A549 (cell line): ENCODE data around the gene PKD1. TPM values are rescaled to one million over a fixed set of nuclear protein-coding genes. Genes with fewer than 3 reads are reported as not detected.

Experiments used
- ATAC-seq, 2 experiments: fragments of 200-7000 bp in 1 of 2; fragments of >200 bp in 1 of 2; cut with Nextera tagmentation in 1 of 2; cut with Tn5 transposase in 1 of 2; 3 replicates each; pipeline versions ENCODE4 v1.8.0 to v1.9.1; 2018 to 2020; ENCODE audit warnings: mild to moderate bottlenecking in 1 of 2, moderate library complexity in 1 of 2
- CTCF ChIA-PET: fragments of 300-600 bp; sonication (Branson Sonifier 250); formaldehyde crosslinking; extraction: SDS; loops from one replicate; lab custom pipeline; 2021; ENCODE audit warnings: antibody characterized with exemption, inconsistent platforms; lab: Yijun Ruan, JAX
- POLR2A ChIA-PET: fragments of 350-600 bp; formaldehyde crosslinking; extraction: SDS; loops from one replicate; lab custom pipeline; 2021; ENCODE audit warnings: antibody characterized with exemption, inconsistent platforms; lab: Yijun Ruan, JAX
- DNase-seq, 2 experiments: peaks; one replicate each; pipeline versions ENCODE4 v3.0.0 to v3.0.0-alpha.2; 2011 to 2016; ENCODE audit warnings: low read depth in 1 of 2, low spot score in 1 of 2
- FAIRE-seq: peaks from 2 replicates; lab custom pipeline; 2011; peaks lifted over from hg19 to GRCh38; lab: Jason Lieb, UNC
- H3K27ac ChIP-seq, 2 experiments: fragments of >200 bp; sonication (Bioruptor Twin); formaldehyde crosslinking; 3 replicates each; pipeline ENCODE4 v1.5.1; 2016 to 2017
- H3K4me1 ChIP-seq: fragments of >200 bp; sonication (Bioruptor Twin); formaldehyde crosslinking; 3 replicates; pipeline ENCODE4 v1.6.1; 2016
- H3K4me2 ChIP-seq: fragments of >200 bp; sonication (Bioruptor Twin); formaldehyde crosslinking; 3 replicates; pipeline ENCODE4 v1.6.1; 2016
- H3K4me3 ChIP-seq: fragments of >200 bp; sonication (Bioruptor Twin); formaldehyde crosslinking; 3 replicates; pipeline ENCODE4 v1.5.1; 2016
- H3K9me3 ChIP-seq: fragments of >200 bp; sonication (Bioruptor Twin); formaldehyde crosslinking; 3 replicates; pipeline ENCODE4 v1.6.1; 2016
- BHLHE40 ChIP-seq: IDR thresholded peaks from 2 replicates; pipeline ENCODE4 v1.6.1; 2012; ENCODE audit warnings: low read depth, low read length, inconsistent platforms
- CBX8 ChIP-seq: fragments of 200-600 bp; sonication (generic); IDR thresholded peaks from 2 replicates; pipeline ENCODE4 v1.6.1; 2016
- CEBPB ChIP-seq, 2 experiments: fragments of >200 bp in 1 of 2; sonication (Bioruptor Twin) in 1 of 2; formaldehyde crosslinking in 1 of 2; IDR thresholded peaks; 2 replicates each; pipeline ENCODE4 v1.6.1; 2012 to 2016
- EHMT2 ChIP-seq: fragments of 200-600 bp; sonication (generic); IDR thresholded peaks from 2 replicates; pipeline ENCODE4 v1.6.1; 2016; ENCODE audit warnings: antibody characterized with exemption, low read depth, mild to moderate bottlenecking, moderate library complexity
- FOSB ChIP-seq: fragments of 250-450 bp; sonication (Bioruptor Pico); IDR thresholded peaks from 2 replicates; pipeline ENCODE4 v1.5.0; 2020; ENCODE audit warnings: mild to moderate bottlenecking, moderate library complexity
- GATA3 ChIP-seq: IDR thresholded peaks from 2 replicates; pipeline ENCODE4 v1.6.1; 2012; ENCODE audit warnings: borderline replicate concordance
- HEYL ChIP-seq: fragments of 250-450 bp; sonication (Bioruptor Pico); IDR thresholded peaks from 2 replicates; pipeline ENCODE4 v1.8.0; 2021; ENCODE audit warnings: mild to moderate bottlenecking, moderate library complexity
- HOXA7 ChIP-seq: fragments of 250-450 bp; sonication (Bioruptor Pico); IDR thresholded peaks from 2 replicates; pipeline ENCODE4 v1.5.0; 2020; ENCODE audit warnings: mild to moderate bottlenecking, moderate library complexity
- HOXB13 ChIP-seq: fragments of 250-450 bp; sonication (Bioruptor Pico); IDR thresholded peaks from 2 replicates; pipeline ENCODE4 v1.5.0; 2020; ENCODE audit warnings: low read depth, mild to moderate bottlenecking, moderate library complexity
- JUNB ChIP-seq: fragments of >200 bp; sonication (Bioruptor Twin); formaldehyde crosslinking; IDR thresholded peaks from 2 replicates; pipeline ENCODE4 v1.6.1; 2016
- KDM5A ChIP-seq: fragments of 200-600 bp; sonication (generic); IDR thresholded peaks from 2 replicates; pipeline ENCODE4 v1.6.1; 2016; ENCODE audit warnings: antibody characterized with exemption, mild to moderate bottlenecking
- MAFK ChIP-seq: fragments of 450-650 bp; IDR thresholded peaks from 2 replicates; pipeline ENCODE4 v1.6.1; 2014; ENCODE audit not compliant: partially characterized antibody
- MAZ ChIP-seq: fragments of 150-350 bp; IDR thresholded peaks from 2 replicates; pipeline ENCODE4 v1.6.1; 2014; ENCODE audit warnings: antibody characterized with exemption, low read depth, low read length, borderline replicate concordance
- NR3C1 ChIP-seq: fragments of >200 bp; sonication (Bioruptor Twin); formaldehyde crosslinking; IDR thresholded peaks from 3 replicates; pipeline ENCODE4 v1.6.1; 2017
- PHF8 ChIP-seq: fragments of 200-600 bp; sonication (generic); IDR thresholded peaks from 2 replicates; pipeline ENCODE4 v1.6.1; 2016; ENCODE audit warnings: low read depth, mild to moderate bottlenecking, antibody characterized with exemption, moderate library complexity, borderline replicate concordance
- POLR2A ChIP-seq: IDR thresholded peaks from 2 replicates; pipeline ENCODE4 v1.6.1; 2012; ENCODE audit warnings: mild to moderate bottlenecking, low read length
- RCOR1 ChIP-seq: fragments of 150-350 bp; IDR thresholded peaks from 2 replicates; pipeline ENCODE4 v1.6.1; 2014; ENCODE audit warnings: antibody characterized with exemption, low read length, low read depth
- SMC3 ChIP-seq: fragments of >200 bp; sonication (Bioruptor Twin); formaldehyde crosslinking; IDR thresholded peaks from 3 replicates; pipeline ENCODE4 v1.6.1; 2018; ENCODE audit warnings: inconsistent platforms
- SREBF2 ChIP-seq: fragments of 450-650 bp; IDR thresholded peaks from 2 replicates; pipeline ENCODE4 v1.6.1; 2014; ENCODE audit warnings: mild to moderate bottlenecking, moderate library complexity
- TFCP2L1 ChIP-seq: fragments of 250-450 bp; sonication (Bioruptor Pico); IDR thresholded peaks from 2 replicates; pipeline ENCODE4 v1.5.0; 2021; ENCODE audit warnings: mild to moderate bottlenecking
- WGBS: methylation state at CpG from one replicate; pipeline ENCODE4 v1.1.6; 2017; ENCODE audit errors: missing lambda C conversion rate; 5-methylcytosine and 5-hydroxymethylcytosine counted together
- polyA plus RNA-seq, 4 experiments: library from polyadenylated mRNA; depleted of rRNA in 3 of 4; stranded (reverse); fragments of >200 nt; fragmentation: RNase III in 1 of 4; extraction: RNeasy Plus Mini Kit Qiagen cat#74134 plus additional on column Dnase treatment in 1 of 4; gene quantifications; 2 replicates in 3 of 4; 3 replicates in 1 of 4; pipeline ENCODE4 v1.2.3, GENCODE V29; 2011 to 2017
- TF ChIP-seq, protein P1 (sequence below): IDR thresholded peaks from 2 replicates; pipeline ENCODE4 v1.6.1; 2012; ENCODE audit warnings: low read depth, borderline replicate concordance
- TF ChIP-seq, protein P2 (sequence below): fragments of 200-600 bp; sonication (generic); IDR thresholded peaks from 2 replicates; pipeline ENCODE4 v1.6.1; 2016; ENCODE audit warnings: antibody characterized with exemption, mild to moderate bottlenecking, moderate library complexity
- TF ChIP-seq, protein P3 (sequence below): fragments of 150-350 bp; IDR thresholded peaks from 2 replicates; pipeline ENCODE4 v1.6.1; 2014; ENCODE audit warnings: low read depth, mild to moderate bottlenecking, low read length
- TF ChIP-seq, protein P4 (sequence below): fragments of 250-450 bp; sonication (Bioruptor Pico); IDR thresholded peaks from 2 replicates; pipeline ENCODE4 v1.5.0; 2020; ENCODE audit warnings: low read depth, mild to moderate bottlenecking, moderate library complexity

The PKD1 gene
- polyA plus RNA-seq, 2 of the 4 experiments (the other 2 are of a cell fraction), result 11.5 to 39.2 TPM

DNA sequence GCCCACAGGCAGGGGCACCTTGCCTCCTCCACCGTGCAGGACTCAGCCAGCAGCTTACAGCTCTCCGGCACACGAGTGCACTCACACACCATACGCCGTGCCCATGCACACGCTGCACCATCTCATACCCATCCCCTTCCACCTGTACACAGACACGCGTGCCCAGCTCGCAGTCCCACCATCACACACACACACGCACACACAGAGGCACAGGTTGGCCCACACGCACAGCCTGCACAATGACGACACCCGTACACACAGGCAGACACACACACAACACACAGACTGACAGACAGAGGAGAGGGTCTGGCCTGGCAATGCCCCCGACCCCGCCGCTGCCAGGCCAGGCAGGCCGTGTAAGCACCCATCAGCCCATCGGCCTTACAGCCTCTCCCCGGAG is 48.6 kb upstream of the PKD1 start:
- no peak overlapping the region for H3K4me2 ChIP-seq
- FAIRE-seq, result no peak
- no peaks in the 10 kb centered on the region for H3K9me3 ChIP-seq
- WGBS, result 87% methylated on average over 19 of the region's 19 CpGs
- ChIA-PET CTCF (interaction anchor here (2.7 kb wide), 1 partner anchor 11 kb away, joined by 19 read pairs; no protein-coding TSS in a partner anchor), POLR2A (interaction anchor here (1.5 kb wide), 1 partner anchor 29 kb away, joined by 3 read pairs; the partner anchor contains the start of gene TRAF7)
- TF ChIP-seq RCOR1 (no peak), TFCP2L1 (CRISPR knock-in tag) (no peak), FOSB (no peak), POLR2A (no peak)
- H3K4me1 ChIP-seq, result no peaks in the 10 kb centered on the region
- H3K27ac ChIP-seq, result no peak overlapping the region
- no peak overlapping the region for H3K4me3 ChIP-seq
- no peak for DNase-seq
- peak in 1 of 2 experiments; percentile 2; a peak in 1 of 6 replicates for ATAC-seq

DNA sequence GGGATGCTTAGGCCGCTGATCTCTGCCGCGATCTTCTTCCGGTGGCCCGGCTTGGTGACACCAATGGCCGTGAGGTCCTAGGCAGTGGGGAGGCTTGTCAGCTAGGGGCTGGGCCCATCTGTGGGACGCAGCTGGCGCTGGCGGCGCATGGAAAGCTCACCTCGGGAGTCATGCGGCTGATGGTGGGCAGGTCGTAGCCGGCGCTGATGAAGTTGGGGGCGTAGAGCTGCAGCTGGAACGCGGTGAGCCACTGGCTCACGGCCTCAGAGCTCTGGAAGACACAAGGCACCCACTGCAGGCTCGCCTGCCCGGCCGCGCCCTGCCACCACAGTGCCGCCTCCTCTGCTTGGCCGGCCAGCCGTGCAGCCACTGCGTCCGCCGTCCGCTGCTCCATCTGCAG is 48.0 kb upstream of the PKD1 start:
- H3K4me2 ChIP-seq, result no peak overlapping the region
- no peaks in the 10 kb centered on the region for H3K4me1 ChIP-seq
- WGBS, result 93% methylated on average over 27 of the region's 30 CpGs
- no peak for ATAC-seq
- no peak overlapping the region for H3K4me3 ChIP-seq
- TF ChIP-seq, protein P1, sequence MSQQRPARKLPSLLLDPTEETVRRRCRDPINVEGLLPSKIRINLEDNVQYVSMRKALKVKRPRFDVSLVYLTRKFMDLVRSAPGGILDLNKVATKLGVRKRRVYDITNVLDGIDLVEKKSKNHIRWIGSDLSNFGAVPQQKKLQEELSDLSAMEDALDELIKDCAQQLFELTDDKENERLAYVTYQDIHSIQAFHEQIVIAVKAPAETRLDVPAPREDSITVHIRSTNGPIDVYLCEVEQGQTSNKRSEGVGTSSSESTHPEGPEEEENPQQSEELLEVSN, result no peak
- TF ChIP-seq POLR2A (no peak), CEBPB (IDR thresholded peaks at IDR 0.05) (no peak), JUNB (no peak), HOXB13 (CRISPR knock-in tag) (no peak), EHMT2 (no peak), HOXA7 (CRISPR knock-in tag) (no peak)
- no peak for DNase-seq
- ChIA-PET CTCF (interaction anchor here (2.7 kb wide), 1 partner anchor 11 kb away, joined by 19 read pairs; no protein-coding TSS in a partner anchor), POLR2A (interaction anchor here (1.5 kb wide), 1 partner anchor 28 kb away, joined by 3 read pairs; the partner anchor contains the start of gene TRAF7)
- no peaks in the 10 kb centered on the region for H3K9me3 ChIP-seq
- H3K27ac ChIP-seq, result no peak overlapping the region
- no peak for FAIRE-seq

DNA sequence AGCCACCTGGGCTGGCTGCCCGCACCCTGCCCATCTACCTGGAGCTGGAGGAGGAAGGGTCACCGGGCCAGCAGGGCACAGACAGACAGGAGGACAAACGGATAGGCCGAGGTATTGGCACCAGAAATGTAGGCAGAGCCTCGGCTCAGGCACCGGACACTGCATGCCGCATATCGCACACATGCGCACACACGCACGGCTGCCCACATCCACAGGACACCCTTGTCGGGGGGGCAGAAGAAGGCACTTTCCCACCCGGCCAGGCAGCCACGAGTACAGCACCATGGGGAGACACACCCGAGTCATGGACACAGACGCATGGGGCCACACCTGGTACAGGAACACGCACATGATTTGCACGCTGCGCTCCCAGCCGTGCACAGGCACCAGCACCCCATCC is 46.3 kb upstream of the PKD1 start:
- Histone ChIP-seq H3K4me1 (no peaks in the 10 kb centered on the region), H3K4me2 (no peak overlapping the region), H3K4me3 (no peak overlapping the region)
- DNase-seq, result no peak
- POLR2A ChIA-PET, result interaction anchor here (1.9 kb wide), 1 partner anchor 27 kb away, joined by 7 read pairs; the partner anchor contains the start of gene TRAF7
- 94% methylated on average over 19 of the region's 20 CpGs for WGBS
- no peak for FAIRE-seq
- no peak for ATAC-seq
- TF ChIP-seq HEYL (CRISPR knock-in tag), result no peak
- TF ChIP-seq, protein P2, sequence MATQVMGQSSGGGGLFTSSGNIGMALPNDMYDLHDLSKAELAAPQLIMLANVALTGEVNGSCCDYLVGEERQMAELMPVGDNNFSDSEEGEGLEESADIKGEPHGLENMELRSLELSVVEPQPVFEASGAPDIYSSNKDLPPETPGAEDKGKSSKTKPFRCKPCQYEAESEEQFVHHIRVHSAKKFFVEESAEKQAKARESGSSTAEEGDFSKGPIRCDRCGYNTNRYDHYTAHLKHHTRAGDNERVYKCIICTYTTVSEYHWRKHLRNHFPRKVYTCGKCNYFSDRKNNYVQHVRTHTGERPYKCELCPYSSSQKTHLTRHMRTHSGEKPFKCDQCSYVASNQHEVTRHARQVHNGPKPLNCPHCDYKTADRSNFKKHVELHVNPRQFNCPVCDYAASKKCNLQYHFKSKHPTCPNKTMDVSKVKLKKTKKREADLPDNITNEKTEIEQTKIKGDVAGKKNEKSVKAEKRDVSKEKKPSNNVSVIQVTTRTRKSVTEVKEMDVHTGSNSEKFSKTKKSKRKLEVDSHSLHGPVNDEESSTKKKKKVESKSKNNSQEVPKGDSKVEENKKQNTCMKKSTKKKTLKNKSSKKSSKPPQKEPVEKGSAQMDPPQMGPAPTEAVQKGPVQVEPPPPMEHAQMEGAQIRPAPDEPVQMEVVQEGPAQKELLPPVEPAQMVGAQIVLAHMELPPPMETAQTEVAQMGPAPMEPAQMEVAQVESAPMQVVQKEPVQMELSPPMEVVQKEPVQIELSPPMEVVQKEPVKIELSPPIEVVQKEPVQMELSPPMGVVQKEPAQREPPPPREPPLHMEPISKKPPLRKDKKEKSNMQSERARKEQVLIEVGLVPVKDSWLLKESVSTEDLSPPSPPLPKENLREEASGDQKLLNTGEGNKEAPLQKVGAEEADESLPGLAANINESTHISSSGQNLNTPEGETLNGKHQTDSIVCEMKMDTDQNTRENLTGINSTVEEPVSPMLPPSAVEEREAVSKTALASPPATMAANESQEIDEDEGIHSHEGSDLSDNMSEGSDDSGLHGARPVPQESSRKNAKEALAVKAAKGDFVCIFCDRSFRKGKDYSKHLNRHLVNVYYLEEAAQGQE, result no peak
- TF ChIP-seq MAFK, result no peak
- TF ChIP-seq CBX8, result no peak
- TF ChIP-seq MAZ, result no peak
- TF ChIP-seq GATA3, result no peak
- TF ChIP-seq BHLHE40, result no peak
- no peak for TF ChIP-seq SREBF2
- TF ChIP-seq SMC3, result no peak
- TF ChIP-seq PHF8, result no peak
- TF ChIP-seq, protein P3, sequence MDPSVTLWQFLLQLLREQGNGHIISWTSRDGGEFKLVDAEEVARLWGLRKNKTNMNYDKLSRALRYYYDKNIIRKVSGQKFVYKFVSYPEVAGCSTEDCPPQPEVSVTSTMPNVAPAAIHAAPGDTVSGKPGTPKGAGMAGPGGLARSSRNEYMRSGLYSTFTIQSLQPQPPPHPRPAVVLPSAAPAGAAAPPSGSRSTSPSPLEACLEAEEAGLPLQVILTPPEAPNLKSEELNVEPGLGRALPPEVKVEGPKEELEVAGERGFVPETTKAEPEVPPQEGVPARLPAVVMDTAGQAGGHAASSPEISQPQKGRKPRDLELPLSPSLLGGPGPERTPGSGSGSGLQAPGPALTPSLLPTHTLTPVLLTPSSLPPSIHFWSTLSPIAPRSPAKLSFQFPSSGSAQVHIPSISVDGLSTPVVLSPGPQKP, result no peak
- TF ChIP-seq, protein P4, sequence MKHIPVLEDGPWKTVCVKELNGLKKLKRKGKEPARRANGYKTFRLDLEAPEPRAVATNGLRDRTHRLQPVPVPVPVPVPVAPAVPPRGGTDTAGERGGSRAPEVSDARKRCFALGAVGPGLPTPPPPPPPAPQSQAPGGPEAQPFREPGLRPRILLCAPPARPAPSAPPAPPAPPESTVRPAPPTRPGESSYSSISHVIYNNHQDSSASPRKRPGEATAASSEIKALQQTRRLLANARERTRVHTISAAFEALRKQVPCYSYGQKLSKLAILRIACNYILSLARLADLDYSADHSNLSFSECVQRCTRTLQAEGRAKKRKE (CRISPR knock-in tag), result no peak
- no peak for TF ChIP-seq NR3C1
- no peak for TF ChIP-seq HOXB13 (CRISPR knock-in tag)
- TF ChIP-seq RCOR1, result no peak
- no peak for TF ChIP-seq KDM5A
- TF ChIP-seq, all 56 proteins: peak for 0
- CTCF ChIA-PET, result interaction anchor here (0.6 to 2.9 kb wide), 3 partner anchors 13 to 61 kb away, joined by 3 to 13 read pairs (median 3); no protein-coding TSS in a partner anchor
- no peaks in the 10 kb centered on the region for H3K9me3 ChIP-seq
- no peak overlapping the region for H3K27ac ChIP-seq
